ENCODE data around the gene PPP1R10.

Gene PPP1R10

DNA sequence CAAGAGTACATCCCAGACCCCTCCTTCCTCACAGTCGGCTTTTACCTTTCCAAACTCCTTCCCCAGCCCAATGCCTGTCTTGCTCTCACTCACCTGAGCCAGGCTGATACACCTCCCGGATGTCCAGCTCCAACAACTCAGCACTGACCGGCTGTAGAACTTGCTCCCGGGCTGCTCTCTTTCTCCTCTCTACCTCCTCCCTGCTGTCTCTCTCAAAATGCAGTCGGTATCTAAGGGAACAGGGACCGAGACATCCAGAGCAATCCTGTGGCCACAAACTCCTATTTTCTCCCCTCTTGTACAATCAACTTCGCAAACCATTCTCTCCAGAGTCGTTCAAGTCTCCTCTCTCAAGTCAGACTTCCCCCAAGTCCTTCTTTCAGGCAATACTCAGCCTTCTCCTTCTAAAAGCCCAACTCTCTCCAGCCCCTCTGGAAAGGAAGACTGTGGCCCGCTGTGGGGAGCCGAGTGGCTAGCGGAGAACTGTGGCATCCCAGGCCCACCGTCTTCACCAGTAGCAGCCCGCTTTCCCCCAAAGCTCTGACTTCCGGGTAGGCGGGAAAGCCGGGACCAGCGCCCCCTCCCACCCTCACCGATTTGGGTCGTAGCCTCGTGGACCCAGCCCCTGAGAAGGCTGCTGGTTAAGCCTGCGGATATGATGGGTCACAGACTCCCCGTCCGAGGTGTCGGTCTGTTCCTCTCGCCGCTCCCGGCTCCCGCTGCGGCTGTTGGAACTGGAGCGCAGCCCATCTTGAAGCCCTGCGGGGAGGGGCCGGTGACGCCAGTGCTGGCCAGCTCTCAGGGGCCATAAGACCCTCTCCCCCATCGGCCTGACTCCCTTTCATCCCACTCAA lies 61.9 kb downstream of the PPP1R10 start:
- no peak for DNase-seq

DNA sequence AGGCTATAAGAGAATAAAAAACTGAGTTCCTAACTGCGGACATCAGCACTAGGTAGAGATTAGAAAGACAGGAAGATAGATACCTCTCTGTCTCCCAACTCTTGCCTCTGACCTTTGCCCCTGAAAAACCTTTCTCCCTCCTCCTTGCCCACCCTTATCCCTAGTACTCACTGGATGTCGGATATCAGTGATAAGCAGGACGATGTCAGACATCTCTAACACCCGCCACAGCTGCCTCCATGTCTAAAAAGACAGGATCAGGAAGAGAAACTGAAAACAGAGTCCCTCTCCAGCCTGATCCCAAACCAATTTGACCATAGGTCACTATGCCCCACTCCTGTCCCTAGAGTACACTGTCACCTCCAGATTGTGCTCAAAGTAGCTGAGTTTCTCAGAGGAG lies 62.6 kb downstream of the PPP1R10 start:
- DNase-seq: no peak

Data from activated CD4-positive, alpha-beta T cell treated with anti-CD3 and anti-CD28 coated beads, Interleukin-2, Interleukin-6, amounts not matched to agents 100 ng/mL and 50 ng/mL, durations not matched to agents 16 hours and 8 hours (primary cell).